PC-9 (cell line): ENCODE data around the gene RABIF.

Source experiments
- EZH2 ChIP-seq: fragments of 200-600 bp; sonication (generic); IDR thresholded peaks from 2 replicates; pipeline ENCODE4 v1.8.0; 2017; ENCODE audit warnings: antibody characterized with exemption, low read depth
- TF ChIP-seq, protein P1 (sequence below): fragments of 200-600 bp; sonication (generic); conservative IDR thresholded peaks from 2 replicates; pipeline ENCODE4 v1.6.1; 2017; ENCODE audit warnings: mixed run types, antibody characterized with exemption, mild to moderate bottlenecking, moderate library complexity

GRCh38 chr1:202858331-202858730, 30.6 kb downstream of the RABIF start:
- TF ChIP-seq, protein P1, sequence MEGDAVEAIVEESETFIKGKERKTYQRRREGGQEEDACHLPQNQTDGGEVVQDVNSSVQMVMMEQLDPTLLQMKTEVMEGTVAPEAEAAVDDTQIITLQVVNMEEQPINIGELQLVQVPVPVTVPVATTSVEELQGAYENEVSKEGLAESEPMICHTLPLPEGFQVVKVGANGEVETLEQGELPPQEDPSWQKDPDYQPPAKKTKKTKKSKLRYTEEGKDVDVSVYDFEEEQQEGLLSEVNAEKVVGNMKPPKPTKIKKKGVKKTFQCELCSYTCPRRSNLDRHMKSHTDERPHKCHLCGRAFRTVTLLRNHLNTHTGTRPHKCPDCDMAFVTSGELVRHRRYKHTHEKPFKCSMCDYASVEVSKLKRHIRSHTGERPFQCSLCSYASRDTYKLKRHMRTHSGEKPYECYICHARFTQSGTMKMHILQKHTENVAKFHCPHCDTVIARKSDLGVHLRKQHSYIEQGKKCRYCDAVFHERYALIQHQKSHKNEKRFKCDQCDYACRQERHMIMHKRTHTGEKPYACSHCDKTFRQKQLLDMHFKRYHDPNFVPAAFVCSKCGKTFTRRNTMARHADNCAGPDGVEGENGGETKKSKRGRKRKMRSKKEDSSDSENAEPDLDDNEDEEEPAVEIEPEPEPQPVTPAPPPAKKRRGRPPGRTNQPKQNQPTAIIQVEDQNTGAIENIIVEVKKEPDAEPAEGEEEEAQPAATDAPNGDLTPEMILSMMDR = no peak
- TF ChIP-seq EZH2 = no peak
